Panc1 (cell line): Measurements from ENCODE around the gene GPC3.

Experiments used
- POLR2AphosphoS5 ChIP-seq: IDR thresholded peaks from 2 replicates; pipeline ENCODE4 v1.6.1; 2012; ENCODE audit warnings: mild to moderate bottlenecking, low read depth, low read length, moderate library complexity
- TF ChIP-seq, protein P1 (sequence below): fragments of 450-650 bp; IDR thresholded peaks from 2 replicates; pipeline ENCODE4 v1.5.1; 2017; ENCODE audit warnings: mild to moderate bottlenecking
- TF ChIP-seq, protein P2 (sequence below), 2 experiments: IDR thresholded peaks; 2 replicates each; pipeline ENCODE4 v1.6.1; 2011 to 2012; ENCODE audit warnings: low read depth in 2 of 2, control low read depth in 1 of 2, low read length in 1 of 2, mild to moderate bottlenecking in 1 of 2, moderate library complexity in 1 of 2; ENCODE audit not compliant: insufficient read depth in 1 of 2

DNA sequence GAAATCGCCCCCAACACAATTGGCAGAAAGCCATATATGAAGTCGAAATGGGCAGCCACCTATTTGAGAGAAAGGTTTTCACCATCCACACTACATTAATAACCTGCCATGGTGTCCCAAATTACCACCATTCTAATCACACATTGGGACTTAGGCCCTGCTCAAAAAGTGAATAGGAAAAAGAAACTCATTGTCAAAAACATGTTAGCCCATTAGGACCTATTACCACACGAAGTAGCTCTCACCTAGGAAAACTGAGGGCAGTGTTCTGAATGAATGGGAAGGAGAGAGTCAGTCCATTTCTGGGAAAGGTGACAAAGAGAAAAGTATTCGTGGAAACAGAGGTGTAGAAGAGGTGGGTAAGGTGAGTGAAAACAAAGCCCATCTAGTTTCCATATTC, 60.8 kb downstream of the GPC3 start:
- TF ChIP-seq, protein P1, sequence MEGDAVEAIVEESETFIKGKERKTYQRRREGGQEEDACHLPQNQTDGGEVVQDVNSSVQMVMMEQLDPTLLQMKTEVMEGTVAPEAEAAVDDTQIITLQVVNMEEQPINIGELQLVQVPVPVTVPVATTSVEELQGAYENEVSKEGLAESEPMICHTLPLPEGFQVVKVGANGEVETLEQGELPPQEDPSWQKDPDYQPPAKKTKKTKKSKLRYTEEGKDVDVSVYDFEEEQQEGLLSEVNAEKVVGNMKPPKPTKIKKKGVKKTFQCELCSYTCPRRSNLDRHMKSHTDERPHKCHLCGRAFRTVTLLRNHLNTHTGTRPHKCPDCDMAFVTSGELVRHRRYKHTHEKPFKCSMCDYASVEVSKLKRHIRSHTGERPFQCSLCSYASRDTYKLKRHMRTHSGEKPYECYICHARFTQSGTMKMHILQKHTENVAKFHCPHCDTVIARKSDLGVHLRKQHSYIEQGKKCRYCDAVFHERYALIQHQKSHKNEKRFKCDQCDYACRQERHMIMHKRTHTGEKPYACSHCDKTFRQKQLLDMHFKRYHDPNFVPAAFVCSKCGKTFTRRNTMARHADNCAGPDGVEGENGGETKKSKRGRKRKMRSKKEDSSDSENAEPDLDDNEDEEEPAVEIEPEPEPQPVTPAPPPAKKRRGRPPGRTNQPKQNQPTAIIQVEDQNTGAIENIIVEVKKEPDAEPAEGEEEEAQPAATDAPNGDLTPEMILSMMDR = no peak
- no peak for TF ChIP-seq POLR2AphosphoS5
- TF ChIP-seq, protein P2, sequence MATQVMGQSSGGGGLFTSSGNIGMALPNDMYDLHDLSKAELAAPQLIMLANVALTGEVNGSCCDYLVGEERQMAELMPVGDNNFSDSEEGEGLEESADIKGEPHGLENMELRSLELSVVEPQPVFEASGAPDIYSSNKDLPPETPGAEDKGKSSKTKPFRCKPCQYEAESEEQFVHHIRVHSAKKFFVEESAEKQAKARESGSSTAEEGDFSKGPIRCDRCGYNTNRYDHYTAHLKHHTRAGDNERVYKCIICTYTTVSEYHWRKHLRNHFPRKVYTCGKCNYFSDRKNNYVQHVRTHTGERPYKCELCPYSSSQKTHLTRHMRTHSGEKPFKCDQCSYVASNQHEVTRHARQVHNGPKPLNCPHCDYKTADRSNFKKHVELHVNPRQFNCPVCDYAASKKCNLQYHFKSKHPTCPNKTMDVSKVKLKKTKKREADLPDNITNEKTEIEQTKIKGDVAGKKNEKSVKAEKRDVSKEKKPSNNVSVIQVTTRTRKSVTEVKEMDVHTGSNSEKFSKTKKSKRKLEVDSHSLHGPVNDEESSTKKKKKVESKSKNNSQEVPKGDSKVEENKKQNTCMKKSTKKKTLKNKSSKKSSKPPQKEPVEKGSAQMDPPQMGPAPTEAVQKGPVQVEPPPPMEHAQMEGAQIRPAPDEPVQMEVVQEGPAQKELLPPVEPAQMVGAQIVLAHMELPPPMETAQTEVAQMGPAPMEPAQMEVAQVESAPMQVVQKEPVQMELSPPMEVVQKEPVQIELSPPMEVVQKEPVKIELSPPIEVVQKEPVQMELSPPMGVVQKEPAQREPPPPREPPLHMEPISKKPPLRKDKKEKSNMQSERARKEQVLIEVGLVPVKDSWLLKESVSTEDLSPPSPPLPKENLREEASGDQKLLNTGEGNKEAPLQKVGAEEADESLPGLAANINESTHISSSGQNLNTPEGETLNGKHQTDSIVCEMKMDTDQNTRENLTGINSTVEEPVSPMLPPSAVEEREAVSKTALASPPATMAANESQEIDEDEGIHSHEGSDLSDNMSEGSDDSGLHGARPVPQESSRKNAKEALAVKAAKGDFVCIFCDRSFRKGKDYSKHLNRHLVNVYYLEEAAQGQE (IDR thresholded peaks at IDR 0.05; ENCODE audit: insufficient read depth in 1 of 2, low read depth in 2 of 2, low read length in 1 of 2) = no peak
